Measurements from ENCODE around the gene OVCA2.

OVCA2 gene

GRCh38 chr17:2057760-2058585 lies 16.2 kb downstream of the OVCA2 start:
- DNase-seq (ENCODE audit: insufficient read length), result no peak
- peak; percentile 78; the same call in 1 of the 2 replicates for TF ChIP-seq POLR2AphosphoS5 (IDR thresholded peaks at IDR 0.05; ENCODE audit: low read depth, low read length)
- 0 out of 2 replicates have a peak, but pooled peaks have one; percentile 33 for TF ChIP-seq POLR2A (IDR thresholded peaks at IDR 0.05; ENCODE audit: low read depth, low read length)
- no peak for TF ChIP-seq TAF1 (IDR thresholded peaks at IDR 0.05; ENCODE audit: borderline replicate concordance, low read depth, low read length)
- no peak for FAIRE-seq

GRCh38 chr17:2058586-2059546 lies 17.0 kb downstream of the OVCA2 start:
- FAIRE-seq, result peak; percentile 94
- DNase-seq (ENCODE audit: insufficient read length), result peak; percentile 81
- no peak; the same call in none of the 2 replicates for TF ChIP-seq POLR2AphosphoS5 (IDR thresholded peaks at IDR 0.05; ENCODE audit: low read depth, low read length)
- TF ChIP-seq POLR2A (IDR thresholded peaks at IDR 0.05; ENCODE audit: low read depth, low read length), result peak; percentile 46; the same call in 1 of the 2 replicates
- TF ChIP-seq TAF1 (IDR thresholded peaks at IDR 0.05; ENCODE audit: borderline replicate concordance, low read depth, low read length), result 0 out of 2 replicates have a peak, but pooled peaks have one; percentile 33

GRCh38 chr17:2059547-2060384 lies 17.9 kb downstream of the OVCA2 start:
- no peak for FAIRE-seq
- no peak for DNase-seq (ENCODE audit: insufficient read length)
- TF ChIP-seq TAF1 (IDR thresholded peaks at IDR 0.05; ENCODE audit: borderline replicate concordance, low read depth, low read length) (no peak), POLR2AphosphoS5 (IDR thresholded peaks at IDR 0.05; ENCODE audit: low read depth, low read length) (peak; percentile 68; the same call in 1 of the 2 replicates), POLR2A (IDR thresholded peaks at IDR 0.05; ENCODE audit: low read depth, low read length) (no peak)

GRCh38 chr17:2060385-2060658 lies 18.5 kb downstream of the OVCA2 start:
- FAIRE-seq, result no peak
- TF ChIP-seq POLR2A (IDR thresholded peaks at IDR 0.05; ENCODE audit: low read depth, low read length), result no peak
- no peak for TF ChIP-seq POLR2AphosphoS5 (IDR thresholded peaks at IDR 0.05; ENCODE audit: low read depth, low read length)
- TF ChIP-seq TAF1 (IDR thresholded peaks at IDR 0.05; ENCODE audit: borderline replicate concordance, low read depth, low read length), result no peak
- no peak for DNase-seq (ENCODE audit: insufficient read length)

- DNase-seq (ENCODE audit: insufficient read length) (no peak), FAIRE-seq (peak; percentile 78)
- TF ChIP-seq POLR2A (IDR thresholded peaks at IDR 0.05; ENCODE audit: low read depth, low read length), result peak; percentile 64
- no peak for TF ChIP-seq TAF1 (IDR thresholded peaks at IDR 0.05; ENCODE audit: borderline replicate concordance, low read depth, low read length)
- TF ChIP-seq POLR2AphosphoS5 (IDR thresholded peaks at IDR 0.05; ENCODE audit: low read depth, low read length), result peak; percentile 61; the same call in 1 of the 2 replicates
Measured at GRCh38 chr17:2060681-2061440, 19.0 kb downstream of the OVCA2 start.

- no peak for DNase-seq (ENCODE audit: insufficient read length)
- TF ChIP-seq POLR2AphosphoS5 (IDR thresholded peaks at IDR 0.05; ENCODE audit: low read depth, low read length), result 0 out of 2 replicates have a peak, but pooled peaks have one; percentile 65
- no peak for TF ChIP-seq POLR2A (IDR thresholded peaks at IDR 0.05; ENCODE audit: low read depth, low read length)
- no peak for FAIRE-seq
Measured at GRCh38 chr17:2061441-2061958, 19.7 kb downstream of the OVCA2 start.

- TF ChIP-seq POLR2AphosphoS5 (IDR thresholded peaks at IDR 0.05; ENCODE audit: low read depth, low read length) (peak; percentile 87), POLR2A (IDR thresholded peaks at IDR 0.05; ENCODE audit: low read depth, low read length) (peak; percentile 55), TAF1 (IDR thresholded peaks at IDR 0.05; ENCODE audit: borderline replicate concordance, low read depth, low read length) (no peak)
- no peak for DNase-seq (ENCODE audit: insufficient read length)
- no peak for FAIRE-seq
Measured at GRCh38 chr17:2062571-2063183, 20.9 kb downstream of the OVCA2 start.

GRCh38 chr17:2063261-2064146 lies 21.7 kb downstream of the OVCA2 start:
- FAIRE-seq (peak; percentile 78), DNase-seq (ENCODE audit: insufficient read length) (no peak)
- TF ChIP-seq TAF1 (IDR thresholded peaks at IDR 0.05; ENCODE audit: borderline replicate concordance, low read depth, low read length) (no peak), POLR2A (IDR thresholded peaks at IDR 0.05; ENCODE audit: low read depth, low read length) (peak; percentile 51; the same call in 1 of the 2 replicates), POLR2AphosphoS5 (IDR thresholded peaks at IDR 0.05; ENCODE audit: low read depth, low read length) (no peak)

GRCh38 chr17:2064147-2064489 lies 22.3 kb downstream of the OVCA2 start:
- TF ChIP-seq POLR2AphosphoS5 (IDR thresholded peaks at IDR 0.05; ENCODE audit: low read depth, low read length) (no peak), POLR2A (IDR thresholded peaks at IDR 0.05; ENCODE audit: low read depth, low read length) (no peak), TAF1 (IDR thresholded peaks at IDR 0.05; ENCODE audit: borderline replicate concordance, low read depth, low read length) (no peak)
- no peak for DNase-seq (ENCODE audit: insufficient read length)
- no peak for FAIRE-seq

Data from GM12892 (cell line).